Measurements from ENCODE around the gene LRP2BP.

LRP2BP gene

DNA sequence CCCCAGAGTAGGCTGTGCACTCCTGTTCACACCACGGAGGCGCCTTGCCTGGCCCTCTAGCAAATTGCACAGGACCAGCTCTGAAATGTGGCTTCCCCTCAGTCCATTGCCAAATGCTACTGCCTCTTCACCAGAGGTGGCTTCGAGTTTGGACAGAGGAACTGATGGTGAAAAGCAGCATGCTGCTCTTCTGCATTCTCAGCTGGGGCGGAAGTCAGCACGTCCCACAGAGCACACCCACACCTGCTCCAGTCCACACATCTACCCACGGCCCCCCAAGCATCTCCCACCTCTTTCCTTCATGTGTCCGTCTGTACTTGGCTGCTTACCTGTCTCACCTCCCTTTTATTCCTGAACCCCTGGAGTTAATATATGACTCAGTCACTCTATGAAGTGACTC, 43.5 kb downstream of the LRP2BP start:
- TF ChIP-seq, protein P1, sequence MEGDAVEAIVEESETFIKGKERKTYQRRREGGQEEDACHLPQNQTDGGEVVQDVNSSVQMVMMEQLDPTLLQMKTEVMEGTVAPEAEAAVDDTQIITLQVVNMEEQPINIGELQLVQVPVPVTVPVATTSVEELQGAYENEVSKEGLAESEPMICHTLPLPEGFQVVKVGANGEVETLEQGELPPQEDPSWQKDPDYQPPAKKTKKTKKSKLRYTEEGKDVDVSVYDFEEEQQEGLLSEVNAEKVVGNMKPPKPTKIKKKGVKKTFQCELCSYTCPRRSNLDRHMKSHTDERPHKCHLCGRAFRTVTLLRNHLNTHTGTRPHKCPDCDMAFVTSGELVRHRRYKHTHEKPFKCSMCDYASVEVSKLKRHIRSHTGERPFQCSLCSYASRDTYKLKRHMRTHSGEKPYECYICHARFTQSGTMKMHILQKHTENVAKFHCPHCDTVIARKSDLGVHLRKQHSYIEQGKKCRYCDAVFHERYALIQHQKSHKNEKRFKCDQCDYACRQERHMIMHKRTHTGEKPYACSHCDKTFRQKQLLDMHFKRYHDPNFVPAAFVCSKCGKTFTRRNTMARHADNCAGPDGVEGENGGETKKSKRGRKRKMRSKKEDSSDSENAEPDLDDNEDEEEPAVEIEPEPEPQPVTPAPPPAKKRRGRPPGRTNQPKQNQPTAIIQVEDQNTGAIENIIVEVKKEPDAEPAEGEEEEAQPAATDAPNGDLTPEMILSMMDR (IDR thresholded peaks at IDR 0.05) = no peak
- H3K4me3 ChIP-seq = no peak overlapping the region
- H3K27ac ChIP-seq = no peak overlapping the region
- no peak for DNase-seq (ENCODE audit: low spot score)

DNA sequence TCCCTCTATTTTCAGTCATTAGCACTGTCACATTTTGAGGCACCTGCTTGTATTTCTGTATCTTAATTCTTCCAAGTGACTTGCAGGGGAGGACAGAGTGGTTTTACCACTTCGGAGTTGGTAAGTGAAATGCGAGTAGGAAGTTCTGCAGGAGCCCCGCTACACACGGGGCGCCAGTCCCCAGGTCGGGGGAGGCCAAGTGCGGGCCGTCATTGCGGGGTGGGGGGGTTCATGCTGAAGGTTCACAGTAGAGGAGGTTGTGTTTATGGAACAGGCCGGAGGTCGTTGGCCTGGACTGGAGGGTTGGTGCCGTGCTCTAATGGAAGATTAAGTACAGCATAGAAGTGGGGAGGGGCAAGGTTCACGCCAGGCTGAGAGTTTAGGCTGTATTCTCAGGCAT, 44.0 kb downstream of the LRP2BP start:
- no peak for DNase-seq (ENCODE audit: low spot score)
- Histone ChIP-seq H3K27ac (no peak overlapping the region), H3K4me3 (no peak overlapping the region)
- TF ChIP-seq, protein P1 (IDR thresholded peaks at IDR 0.05) = no peak

DNA sequence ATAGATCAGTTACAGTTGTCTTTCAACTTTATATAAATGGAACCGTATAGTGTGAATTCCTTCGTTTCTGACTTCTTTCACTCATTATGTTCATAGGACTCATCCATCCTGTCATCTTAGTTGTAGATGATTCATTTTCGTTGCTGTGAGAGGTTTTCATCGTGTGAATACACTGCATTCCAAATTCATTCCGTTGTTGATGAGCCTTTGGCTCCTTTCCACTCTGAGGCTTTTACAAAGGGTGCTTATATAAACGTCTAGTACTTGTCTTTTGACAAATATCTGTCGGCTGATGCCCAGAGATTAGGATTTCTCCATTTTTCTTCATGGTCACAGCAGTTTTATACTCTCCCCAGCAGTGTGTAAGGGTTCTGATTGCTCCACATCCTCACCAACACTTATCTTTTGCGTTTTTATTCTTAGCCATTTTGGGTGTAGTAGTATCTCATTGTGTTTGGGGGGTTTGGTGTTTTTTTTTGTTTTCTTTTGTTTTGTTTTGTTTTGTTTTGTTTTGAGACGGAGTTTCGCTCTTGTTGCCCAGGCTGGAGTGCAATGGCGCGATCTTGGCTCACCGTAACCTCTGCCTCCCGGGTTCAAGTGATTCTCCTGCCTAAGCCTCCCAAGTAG, 48.6 kb downstream of the LRP2BP start:
- Histone ChIP-seq H3K27ac (no peak overlapping the region), H3K4me3 (no peak overlapping the region)
- no peak for DNase-seq (ENCODE audit: low spot score)
- TF ChIP-seq, protein P1 (IDR thresholded peaks at IDR 0.05) = no peak

DNA sequence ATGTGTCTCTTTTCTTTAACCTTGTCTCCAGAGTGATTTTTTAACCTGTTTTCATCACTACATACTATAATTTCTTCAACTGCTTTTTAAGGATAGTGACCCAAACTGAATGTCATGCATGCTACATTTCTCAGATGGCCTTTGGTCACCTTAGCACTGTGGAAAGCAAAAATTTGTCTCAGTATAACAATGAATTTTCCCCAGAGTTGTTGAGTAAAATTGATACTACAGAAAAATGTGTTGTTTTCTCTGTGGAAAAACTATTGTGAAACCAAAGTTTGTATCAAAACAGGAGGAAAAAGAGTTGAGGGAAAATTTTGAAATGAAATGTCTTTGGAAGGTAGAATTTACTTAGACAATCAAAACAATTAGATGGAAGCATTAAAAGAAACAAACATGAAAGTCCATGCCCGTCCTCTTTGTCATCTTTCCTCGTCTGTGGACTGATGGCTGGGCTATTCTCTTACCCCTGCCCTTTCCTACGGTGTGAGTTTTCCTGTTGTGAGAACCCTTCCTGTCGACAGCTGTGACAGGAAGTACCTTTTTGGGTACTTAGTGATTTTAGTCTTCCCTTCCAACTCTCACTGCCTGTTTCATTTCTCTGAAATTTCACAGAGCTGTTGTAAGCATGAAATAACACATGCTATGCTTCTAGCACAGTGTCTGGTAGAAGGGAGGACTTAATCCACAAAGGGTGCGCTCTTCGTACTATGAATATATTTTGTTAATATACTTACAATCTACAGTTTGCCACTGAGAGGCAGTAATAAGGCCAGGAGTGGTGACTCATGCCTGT, 50.8 kb downstream of the LRP2BP start:
- Histone ChIP-seq H3K27ac (peak overlapping the region; percentile 41 to 55), H3K4me3 (no peak overlapping the region)
- TF ChIP-seq, protein P1 (IDR thresholded peaks at IDR 0.05) = no peak
- DNase-seq (ENCODE audit: low spot score) = no peak

DNA sequence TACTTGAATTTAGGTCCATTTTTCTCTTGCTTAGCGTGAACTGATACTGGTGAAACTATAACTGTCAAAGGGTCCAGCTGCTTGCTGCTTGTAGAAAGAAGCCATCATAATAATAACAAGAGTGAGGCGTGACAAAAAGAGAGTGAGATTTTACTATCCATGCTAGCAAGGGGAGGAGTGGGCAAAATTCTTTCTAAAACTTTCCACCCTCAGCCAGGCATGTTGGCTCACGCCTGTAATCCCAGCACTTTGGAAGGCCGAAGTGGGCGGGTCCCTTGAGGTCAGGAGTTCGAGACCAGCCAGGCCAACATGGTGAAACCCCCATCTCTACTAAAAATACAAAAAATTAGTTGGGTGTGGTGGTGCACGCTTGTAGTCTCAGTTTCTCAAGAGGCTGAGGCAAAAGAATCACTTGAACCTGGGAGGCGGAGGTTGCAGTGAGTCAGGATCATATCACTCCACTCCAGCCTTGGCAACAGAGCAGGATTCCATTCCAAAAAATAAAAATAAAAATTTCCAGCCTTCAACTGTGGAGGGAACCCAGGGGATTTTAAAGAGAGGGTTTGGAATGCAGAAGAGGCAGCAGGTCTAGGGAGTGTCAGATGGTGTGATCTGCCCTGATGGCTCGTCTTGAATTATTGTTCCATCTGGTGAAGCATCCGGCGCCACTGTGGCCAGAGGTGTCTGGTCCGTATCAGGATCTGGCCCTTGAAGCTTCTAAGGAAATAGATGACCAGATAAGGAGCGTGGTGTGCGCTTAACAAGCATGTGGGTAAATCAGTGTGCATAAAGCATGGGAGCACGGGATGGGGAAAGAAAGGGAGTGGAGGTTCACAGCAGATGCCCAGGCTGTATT, 51.8 kb downstream of the LRP2BP start:
- H3K4me3 ChIP-seq = peak overlapping the region; percentile 13
- peak overlapping the region; percentile 41 to 55 for H3K27ac ChIP-seq
- DNase-seq (ENCODE audit: low spot score) = no peak
- TF ChIP-seq, protein P1 (IDR thresholded peaks at IDR 0.05) = no peak

DNA sequence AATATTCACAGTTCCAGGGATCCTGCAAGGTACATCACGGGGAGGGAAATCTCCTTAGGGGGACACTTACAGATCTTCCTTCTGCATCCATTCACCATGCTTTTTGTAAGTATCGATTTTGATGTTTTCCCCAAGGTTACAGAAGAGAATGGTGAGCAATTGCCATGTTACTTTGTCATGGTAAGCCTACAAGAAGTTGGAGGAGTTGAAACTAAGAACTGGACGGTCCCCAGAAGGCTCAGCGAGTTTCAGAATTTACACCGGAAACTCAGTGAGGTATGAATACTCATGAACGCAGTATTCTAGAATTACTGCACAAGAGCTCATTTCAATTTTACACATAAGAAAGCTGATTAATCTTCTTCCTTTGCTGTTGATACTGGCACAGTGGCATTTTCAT, 53.9 kb downstream of the LRP2BP start:
- DNase-seq (ENCODE audit: low spot score) = no peak
- Histone ChIP-seq H3K27ac (no peak overlapping the region), H3K4me3 (no peak overlapping the region)
- TF ChIP-seq, protein P1 (IDR thresholded peaks at IDR 0.05) = no peak
